Measurements from ENCODE around the gene DCAF6.
"Not testable (repeated sequence)": the region's sequence is repeated elsewhere in the genome, so short reads cannot be mapped to it uniquely, and the experiment has no call there.

Gene DCAF6, protein sequence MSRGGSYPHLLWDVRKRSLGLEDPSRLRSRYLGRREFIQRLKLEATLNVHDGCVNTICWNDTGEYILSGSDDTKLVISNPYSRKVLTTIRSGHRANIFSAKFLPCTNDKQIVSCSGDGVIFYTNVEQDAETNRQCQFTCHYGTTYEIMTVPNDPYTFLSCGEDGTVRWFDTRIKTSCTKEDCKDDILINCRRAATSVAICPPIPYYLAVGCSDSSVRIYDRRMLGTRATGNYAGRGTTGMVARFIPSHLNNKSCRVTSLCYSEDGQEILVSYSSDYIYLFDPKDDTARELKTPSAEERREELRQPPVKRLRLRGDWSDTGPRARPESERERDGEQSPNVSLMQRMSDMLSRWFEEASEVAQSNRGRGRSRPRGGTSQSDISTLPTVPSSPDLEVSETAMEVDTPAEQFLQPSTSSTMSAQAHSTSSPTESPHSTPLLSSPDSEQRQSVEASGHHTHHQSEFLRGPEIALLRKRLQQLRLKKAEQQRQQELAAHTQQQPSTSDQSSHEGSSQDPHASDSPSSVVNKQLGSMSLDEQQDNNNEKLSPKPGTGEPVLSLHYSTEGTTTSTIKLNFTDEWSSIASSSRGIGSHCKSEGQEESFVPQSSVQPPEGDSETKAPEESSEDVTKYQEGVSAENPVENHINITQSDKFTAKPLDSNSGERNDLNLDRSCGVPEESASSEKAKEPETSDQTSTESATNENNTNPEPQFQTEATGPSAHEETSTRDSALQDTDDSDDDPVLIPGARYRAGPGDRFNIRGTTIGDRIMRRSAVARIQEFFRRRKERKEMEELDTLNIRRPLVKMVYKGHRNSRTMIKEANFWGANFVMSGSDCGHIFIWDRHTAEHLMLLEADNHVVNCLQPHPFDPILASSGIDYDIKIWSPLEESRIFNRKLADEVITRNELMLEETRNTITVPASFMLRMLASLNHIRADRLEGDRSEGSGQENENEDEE
- total RNA-seq, result 41.7 to 80.1 (median 47.0) reads per million in 9 experiments

DNA sequence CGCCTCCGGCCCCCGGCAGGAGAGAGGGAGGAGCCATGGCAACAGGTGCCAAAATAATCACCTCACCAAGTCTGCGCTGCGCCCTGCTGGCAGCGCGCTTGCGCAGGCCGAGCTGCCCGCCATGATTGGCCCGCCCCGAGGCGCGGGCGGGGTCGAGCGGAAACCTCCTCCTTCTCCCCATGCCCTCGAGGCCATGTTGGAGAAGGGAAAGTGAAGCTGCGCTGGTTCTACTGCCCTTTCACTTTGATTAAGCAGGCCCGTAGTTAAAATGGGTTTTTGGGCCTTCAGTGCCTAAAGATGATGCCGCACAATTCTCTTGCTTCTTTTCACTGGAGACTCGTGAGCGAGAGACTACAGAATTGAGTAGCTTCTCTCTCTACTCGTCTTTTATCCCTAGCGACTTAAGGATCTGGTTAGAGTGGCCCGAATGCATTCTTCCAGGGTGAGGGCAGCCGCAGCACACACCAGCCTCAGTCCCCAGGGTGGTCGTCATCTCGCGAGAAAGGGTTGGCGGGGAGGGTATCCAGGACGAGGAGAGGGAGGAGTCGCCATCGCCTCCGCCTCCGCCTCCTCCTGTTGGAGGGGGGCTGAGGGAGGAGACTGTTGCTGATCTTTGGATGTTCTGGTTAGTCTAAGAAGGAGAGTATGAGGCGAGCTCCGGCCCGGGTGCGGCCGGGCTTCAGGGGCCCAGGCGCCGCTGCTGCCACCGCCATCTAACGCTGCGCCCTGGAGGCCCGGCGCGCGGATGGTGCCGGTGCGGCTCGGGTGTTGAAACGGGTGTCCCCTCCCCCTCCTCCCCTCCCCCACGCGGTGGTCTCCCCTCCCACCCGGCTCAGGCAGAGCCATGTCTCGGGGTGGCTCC is at the start of gene DCAF6:
DCAF6 (plus strand) TSS at position 616 of the 862 bp plus-strand sequence; CDS start at position 845, 229 bp downstream.
- peaks cover 17 to 36% of the 10 kb centered on the region in 2 donors for H3K4me1 Mint-ChIP-seq (ENCODE audit: low read depth in 2 of 2)

DNA sequence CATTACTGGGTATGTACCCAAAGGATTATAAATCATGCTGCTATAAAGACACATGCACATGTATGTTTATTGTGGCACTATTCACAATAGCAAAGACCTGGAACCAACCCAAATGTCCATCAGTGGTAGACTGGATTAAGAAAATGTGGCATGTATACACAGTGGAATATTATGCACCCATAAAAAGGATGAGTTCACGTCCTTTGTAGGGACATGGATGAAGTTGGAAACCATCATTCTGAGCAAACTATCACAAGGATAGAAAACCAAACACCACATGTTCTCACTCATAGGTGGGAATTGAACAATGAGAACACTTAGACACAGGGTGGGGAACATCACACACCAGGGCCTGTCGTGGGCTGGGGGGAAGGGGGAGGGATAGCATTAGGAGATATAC is 49.3 kb upstream of the DCAF6 start:
- not testable (repeated sequence) for H3K9me3 Mint-ChIP-seq; H3K4me1 Mint-ChIP-seq (ENCODE audit: low read depth in 2 of 2); H3K4me3 Mint-ChIP-seq; ATAC-seq (replicated peaks); H3K27ac Mint-ChIP-seq; H3K36me3 Mint-ChIP-seq (ENCODE audit: insufficient read depth); DNase-seq
- H3K27me3 Mint-ChIP-seq, result peaks cover 26 to 41% of the 10 kb centered on the region in 2 donors

More for the DNA sequence above, at the start of gene DCAF6:
- DNase-seq (peak; percentile 96 to 97 (median 96)), ATAC-seq (replicated peaks) (peak; percentile 77)
- peak within 1 kb of the TSS; percentile 77 to 88 for H3K4me3 Mint-ChIP-seq
- no peaks in the 10 kb centered on the region for H3K27me3 Mint-ChIP-seq
- H3K27ac Mint-ChIP-seq, result peak within 1 kb of the TSS; percentile 81 to 92
- H3K9me3 Mint-ChIP-seq, result no peaks in the 10 kb centered on the region
- H3K36me3 Mint-ChIP-seq (ENCODE audit: insufficient read depth), result peaks cover 24% of the 10 kb centered on the region

DNA sequence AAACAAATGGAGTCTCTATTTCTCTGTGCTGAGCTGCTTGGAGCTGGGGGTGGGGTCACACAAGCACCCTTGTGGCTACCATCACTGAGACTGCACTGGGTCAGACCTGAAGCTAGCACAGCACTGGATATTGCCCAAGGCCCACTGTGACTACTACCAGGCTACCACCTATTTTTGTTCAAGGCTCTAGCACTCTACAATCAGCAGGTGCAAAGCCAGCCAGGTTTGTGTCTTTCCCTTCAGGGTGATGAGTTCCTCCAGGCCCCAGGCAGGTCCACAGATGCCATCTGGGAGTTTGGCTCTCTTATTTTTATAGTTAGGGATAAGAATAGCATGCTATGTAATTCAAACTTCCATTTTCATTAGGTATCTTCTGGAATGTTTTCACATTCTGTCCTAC is 46.1 kb upstream of the DCAF6 start:
- ATAC-seq (replicated peaks) (no peak), DNase-seq (no peak)
- peaks cover 23 to 27% of the 10 kb centered on the region in 2 donors for H3K27me3 Mint-ChIP-seq
- no peaks in the 10 kb centered on the region for H3K4me1 Mint-ChIP-seq (ENCODE audit: low read depth in 2 of 2)
- no peaks in the 10 kb centered on the region for H3K36me3 Mint-ChIP-seq (ENCODE audit: insufficient read depth)
- H3K4me3 Mint-ChIP-seq, result no peak overlapping the region
- H3K27ac Mint-ChIP-seq, result no peak overlapping the region
- no peaks in the 10 kb centered on the region for H3K9me3 Mint-ChIP-seq

DNA sequence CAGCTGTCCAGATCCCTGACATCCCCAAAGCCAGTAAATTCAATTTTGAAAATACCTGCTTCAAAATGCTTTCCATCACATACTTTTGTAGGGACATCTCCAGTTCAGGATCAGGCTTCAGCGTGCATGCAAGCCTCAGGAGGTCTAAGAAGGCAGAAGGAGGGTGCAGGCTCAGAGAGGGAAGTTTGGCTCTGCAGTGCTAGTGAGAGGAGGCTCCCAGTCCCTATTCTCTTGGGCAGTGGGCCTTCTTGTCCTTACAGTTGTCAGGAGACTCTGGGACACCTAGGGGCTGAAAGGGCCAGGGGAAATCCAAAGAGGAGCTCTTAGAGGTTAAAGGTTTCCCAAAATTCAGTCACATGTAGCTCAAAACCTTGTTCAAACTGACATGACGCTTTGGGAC is 42.7 kb upstream of the DCAF6 start:
- Mint-ChIP-seq H3K9me3 (no peaks in the 10 kb centered on the region), H3K36me3 (ENCODE audit: insufficient read depth) (no peaks in the 10 kb centered on the region), H3K4me1 (ENCODE audit: low read depth in 2 of 2) (no peaks in the 10 kb centered on the region), H3K27ac (no peak overlapping the region), H3K27me3 (peaks cover 10 to 13% of the 10 kb centered on the region in 2 donors), H3K4me3 (no peak overlapping the region)
- DNase-seq (no peak), ATAC-seq (replicated peaks) (no peak)

DNA sequence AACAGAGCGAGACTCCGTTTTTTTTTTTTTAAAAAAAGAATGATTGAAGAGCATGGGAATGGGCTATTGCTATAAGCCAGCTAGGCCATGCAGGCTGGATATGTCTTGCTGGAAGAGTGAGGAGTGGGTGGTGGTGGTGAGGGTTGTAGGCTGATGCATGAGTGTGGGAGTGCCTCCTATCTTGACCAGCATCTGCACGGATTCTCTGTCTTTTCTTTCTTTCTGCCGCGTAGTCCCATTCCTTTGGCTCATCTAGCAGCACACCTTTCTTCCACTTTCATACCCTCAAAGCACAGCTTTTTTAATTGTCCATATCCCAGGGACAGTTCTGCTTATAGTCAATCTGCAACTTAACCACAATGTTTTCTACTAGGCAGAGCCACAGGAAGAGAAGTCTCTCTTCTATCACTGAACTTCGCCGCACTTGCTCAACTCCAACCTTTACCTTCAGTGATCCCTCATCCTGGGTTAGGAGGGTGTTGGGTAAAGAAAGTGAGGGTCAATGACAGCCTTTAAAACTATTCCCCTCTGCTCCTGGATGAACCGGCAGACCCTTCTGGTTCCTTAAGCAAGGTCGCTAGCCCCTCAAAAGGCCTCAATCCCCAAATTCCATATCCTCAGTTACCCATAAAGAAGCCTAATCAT is 37.8 kb upstream of the DCAF6 start:
- Mint-ChIP-seq H3K27ac (no peak overlapping the region), H3K4me1 (ENCODE audit: low read depth in 2 of 2) (no peaks in the 10 kb centered on the region), H3K4me3 (no peak overlapping the region), H3K27me3 (peaks cover 0 to 10% of the 10 kb centered on the region in 2 donors), H3K9me3 (no peaks in the 10 kb centered on the region), H3K36me3 (ENCODE audit: insufficient read depth) (no peaks in the 10 kb centered on the region)
- DNase-seq (no peak), ATAC-seq (replicated peaks) (no peak)

DNA sequence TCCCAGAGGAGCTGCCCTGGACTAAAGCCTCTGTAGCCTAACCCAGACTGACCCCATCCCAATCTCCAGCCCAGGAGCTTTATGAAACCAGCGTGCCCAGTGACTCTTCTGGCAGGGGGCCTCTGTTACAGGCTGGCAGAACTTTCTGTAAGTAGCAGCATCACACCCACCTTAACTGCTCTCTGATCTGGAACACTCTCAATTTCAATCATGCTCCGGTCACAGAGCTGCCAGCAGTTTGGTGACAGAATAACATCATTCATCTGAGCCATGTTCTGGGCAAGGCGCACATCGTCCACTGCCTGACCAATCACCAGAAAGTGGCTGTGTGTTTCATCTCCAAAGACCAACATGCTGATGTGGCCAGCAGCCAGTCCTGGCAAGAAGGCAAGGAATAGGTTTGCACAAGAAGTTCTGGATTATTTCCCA is 37.2 kb upstream of the DCAF6 start:
- no peak for ATAC-seq (replicated peaks)
- DNase-seq, result no peak
- H3K27me3 Mint-ChIP-seq, result peaks cover 0 to 5% of the 10 kb centered on the region in 2 donors
- H3K27ac Mint-ChIP-seq, result no peak overlapping the region
- H3K9me3 Mint-ChIP-seq, result no peaks in the 10 kb centered on the region
- H3K36me3 Mint-ChIP-seq (ENCODE audit: insufficient read depth), result no peaks in the 10 kb centered on the region
- no peaks in the 10 kb centered on the region for H3K4me1 Mint-ChIP-seq (ENCODE audit: low read depth in 2 of 2)
- H3K4me3 Mint-ChIP-seq, result no peak overlapping the region

DNA sequence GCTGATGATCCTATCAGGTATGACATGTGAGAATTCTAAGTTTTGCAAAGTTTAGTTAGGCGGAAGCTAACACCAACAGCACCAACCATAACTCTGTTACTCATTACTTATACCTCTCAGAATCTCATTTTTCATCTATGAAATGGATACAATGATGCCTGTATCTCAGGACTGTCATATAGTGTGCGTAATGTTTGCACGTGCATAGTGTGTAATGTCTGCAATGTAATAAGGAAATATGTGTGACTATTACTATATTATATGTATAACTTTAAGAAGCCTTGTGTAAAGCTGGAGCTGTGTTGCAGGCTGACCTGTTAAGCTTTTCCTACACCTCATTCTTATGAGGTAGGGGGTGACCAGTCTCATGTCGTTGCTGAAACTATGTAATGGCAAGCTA is 35.6 kb upstream of the DCAF6 start:
- Mint-ChIP-seq H3K36me3 (ENCODE audit: insufficient read depth) (no peaks in the 10 kb centered on the region), H3K27me3 (peaks cover 0 to 13% of the 10 kb centered on the region in 2 donors), H3K9me3 (no peaks in the 10 kb centered on the region), H3K4me1 (ENCODE audit: low read depth in 2 of 2) (no peaks in the 10 kb centered on the region), H3K4me3 (no peak overlapping the region), H3K27ac (no peak overlapping the region)
- ATAC-seq (replicated peaks) (no peak), DNase-seq (no peak)

DNA sequence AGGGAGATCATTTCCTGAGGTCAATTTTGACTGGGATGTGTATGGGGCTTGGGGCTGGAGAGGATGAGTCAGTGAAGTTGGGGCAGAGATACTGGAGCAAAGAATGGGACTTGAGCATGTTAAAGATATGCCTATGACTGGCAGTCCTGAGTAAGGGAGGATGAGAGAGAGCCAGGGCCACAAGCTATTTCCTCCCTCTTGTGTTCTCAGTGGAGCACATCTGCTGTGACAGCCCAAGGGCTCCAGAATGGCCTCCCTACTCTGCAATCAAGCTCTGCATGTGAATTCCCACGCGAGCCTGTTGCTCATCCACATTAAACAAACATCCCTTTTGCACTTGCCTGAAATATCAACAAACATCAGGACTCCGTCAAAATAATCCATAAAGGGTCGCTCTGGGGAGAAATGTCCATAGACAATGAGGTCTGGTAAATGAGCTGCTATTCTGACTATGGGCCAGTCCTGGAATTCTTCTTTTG is 31.8 kb upstream of the DCAF6 start:
- Mint-ChIP-seq H3K36me3 (ENCODE audit: insufficient read depth) (no peaks in the 10 kb centered on the region), H3K9me3 (peaks cover 0 to under 1% of the 10 kb centered on the region in 2 donors), H3K27ac (no peak overlapping the region), H3K27me3 (peaks cover under 1 to 27% of the 10 kb centered on the region in 2 donors), H3K4me1 (ENCODE audit: low read depth in 2 of 2) (no peaks in the 10 kb centered on the region), H3K4me3 (no peak overlapping the region)
- no peak for DNase-seq
- no peak for ATAC-seq (replicated peaks)

DNA sequence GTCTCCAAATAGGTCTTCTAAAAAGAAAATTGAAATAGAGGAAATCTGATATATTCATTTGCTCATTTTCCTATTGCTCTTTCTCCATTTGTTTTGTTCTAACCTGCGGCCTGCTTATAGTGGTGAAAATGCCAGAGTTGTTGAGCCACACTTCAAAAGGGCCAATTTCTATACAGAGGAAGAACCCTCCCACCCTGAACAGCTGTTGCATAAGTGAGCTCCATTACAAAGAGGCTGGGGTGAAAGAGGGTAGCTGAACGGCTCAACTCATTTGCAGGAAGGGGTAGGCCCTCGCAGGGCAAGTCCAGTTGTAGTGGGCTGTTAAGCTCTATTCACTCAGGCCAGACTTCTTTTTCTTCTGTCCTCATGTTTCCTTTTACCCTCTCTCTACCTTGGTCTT is 31.3 kb upstream of the DCAF6 start:
- Mint-ChIP-seq H3K27ac (no peak overlapping the region), H3K36me3 (ENCODE audit: insufficient read depth) (no peaks in the 10 kb centered on the region), H3K9me3 (peaks cover 3 to 5% of the 10 kb centered on the region in 2 donors), H3K27me3 (peaks cover 6 to 27% of the 10 kb centered on the region in 2 donors), H3K4me1 (ENCODE audit: low read depth in 2 of 2) (peaks cover 0 to 2% of the 10 kb centered on the region in 2 donors), H3K4me3 (no peak overlapping the region)
- ATAC-seq (replicated peaks) (no peak), DNase-seq (no peak)

DNA sequence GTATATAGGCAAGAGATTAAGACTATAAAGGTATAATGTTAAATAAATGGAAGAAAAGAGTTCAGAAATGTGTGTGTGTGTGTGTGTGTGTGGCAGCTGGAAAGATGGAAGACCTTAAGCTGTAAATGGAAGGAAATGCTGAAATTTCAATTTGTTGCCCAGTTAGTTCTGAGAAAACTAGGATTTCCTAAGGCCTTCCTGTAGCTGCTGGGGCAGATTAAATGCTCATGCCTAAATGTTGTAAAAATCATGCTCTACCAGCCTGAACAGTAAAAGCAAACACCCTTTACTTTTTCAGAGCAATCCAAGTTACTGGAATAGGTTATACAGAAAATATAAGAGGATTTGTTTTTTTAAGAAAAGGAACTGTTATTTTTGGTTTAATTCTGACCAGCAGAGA is 30.8 kb upstream of the DCAF6 start:
- no peak for ATAC-seq (replicated peaks)
- no peaks in the 10 kb centered on the region for H3K36me3 Mint-ChIP-seq (ENCODE audit: insufficient read depth)
- H3K27ac Mint-ChIP-seq, result no peak overlapping the region
- peaks cover 6 to 9% of the 10 kb centered on the region in 2 donors for H3K9me3 Mint-ChIP-seq
- no peak overlapping the region for H3K4me3 Mint-ChIP-seq
- peaks cover 0 to 3% of the 10 kb centered on the region in 2 donors for H3K4me1 Mint-ChIP-seq (ENCODE audit: low read depth in 2 of 2)
- DNase-seq, result no peak
- peaks cover 11 to 27% of the 10 kb centered on the region in 2 donors for H3K27me3 Mint-ChIP-seq

DNA sequence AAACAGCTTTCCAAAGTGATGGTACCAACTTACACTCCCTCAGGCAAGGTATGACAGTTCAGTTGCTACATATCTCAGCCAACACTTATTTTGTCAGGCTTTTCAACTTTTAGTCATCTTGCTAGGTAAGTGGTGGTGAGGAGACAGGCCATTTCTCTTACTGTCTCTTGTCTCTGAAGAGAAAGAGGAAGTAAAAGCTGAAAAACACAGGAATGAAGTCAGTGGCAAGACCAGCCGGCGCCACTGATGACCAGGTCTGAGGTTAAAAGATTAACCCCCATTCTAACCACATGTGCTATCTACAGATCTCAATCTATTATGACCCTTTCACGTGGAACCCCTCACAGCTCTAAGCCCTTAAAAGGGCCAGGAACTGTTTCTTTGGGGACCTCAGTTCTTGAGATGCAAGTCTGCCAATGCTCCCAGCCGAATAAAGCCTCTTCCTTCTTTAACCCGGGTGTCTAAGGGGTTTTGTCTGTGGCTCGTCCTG is 26.7 kb upstream of the DCAF6 start:
- H3K27ac Mint-ChIP-seq, result no peak overlapping the region
- no peak for DNase-seq
- peaks cover 6 to 9% of the 10 kb centered on the region in 2 donors for H3K9me3 Mint-ChIP-seq
- ATAC-seq (replicated peaks), result no peak
- peaks cover 11 to 22% of the 10 kb centered on the region in 2 donors for H3K27me3 Mint-ChIP-seq
- H3K36me3 Mint-ChIP-seq (ENCODE audit: insufficient read depth), result peaks cover 2% of the 10 kb centered on the region
- H3K4me3 Mint-ChIP-seq, result no peak overlapping the region
- H3K4me1 Mint-ChIP-seq (ENCODE audit: low read depth in 2 of 2), result peaks cover 0 to 3% of the 10 kb centered on the region in 2 donors

DNA sequence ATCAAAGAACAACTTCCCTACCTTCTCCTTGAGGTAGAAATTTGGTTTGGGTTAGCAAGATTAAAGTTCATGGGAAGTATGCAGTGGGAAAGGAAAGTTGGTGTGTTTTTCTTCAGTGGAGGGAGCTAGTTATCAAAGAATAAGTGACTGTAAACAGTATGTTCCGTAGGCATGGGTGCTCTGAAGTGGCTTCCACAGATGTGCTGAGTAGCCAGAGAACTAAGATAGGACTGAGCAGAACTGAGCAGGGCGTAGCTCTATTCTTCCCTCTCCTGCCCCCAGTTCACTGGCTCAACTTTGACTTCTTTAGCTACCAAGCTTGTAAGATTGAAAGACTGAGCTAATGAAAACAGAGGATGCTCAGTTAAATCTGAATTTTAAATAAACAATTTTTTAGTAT is 26.0 kb upstream of the DCAF6 start:
- Mint-ChIP-seq H3K36me3 (ENCODE audit: insufficient read depth) (peaks cover 2% of the 10 kb centered on the region), H3K27me3 (peaks cover 11 to 17% of the 10 kb centered on the region in 2 donors), H3K4me1 (ENCODE audit: low read depth in 2 of 2) (peaks cover 0 to 3% of the 10 kb centered on the region in 2 donors), H3K4me3 (no peak overlapping the region), H3K9me3 (peaks cover 6 to 9% of the 10 kb centered on the region in 2 donors), H3K27ac (no peak overlapping the region)
- ATAC-seq (replicated peaks), result no peak
- DNase-seq, result no peak
